Ovary (tissue), 9 donors: ENCODE data around the gene OAS2. TPM values are rescaled to one million over a fixed set of nuclear protein-coding genes. Genes with fewer than 3 reads are reported as not detected.
A peak's percentile ranks its signal among the peaks of the same experiment; 100 is the strongest.

Experiments used
- DNase-seq, 5 donors: peaks; one replicate each; pipeline ENCODE4 v3.0.0-alpha.2; 2019 to 2020
- H3K27ac ChIP-seq, 2 donors: fragments of 200-600 bp; one replicate each; pipeline versions ENCODE4 v1.5.1 to v1.8.0; 2019 to 2022
- H3K27me3 ChIP-seq: fragments of 200-600 bp; one replicate; pipeline ENCODE4 v1.8.0; 2022
- H3K36me3 ChIP-seq: fragments of 200-600 bp; sonication (generic); one replicate; pipeline ENCODE4 v1.5.1; 2019
- H3K4me1 ChIP-seq: one replicate; pipeline ENCODE4 v1.8.1; 2013; ENCODE audit warnings: mild to moderate bottlenecking, moderate library complexity; ENCODE audit not compliant: insufficient read depth
- H3K4me3 ChIP-seq: fragments of 200-600 bp; sonication (generic); one replicate; pipeline ENCODE4 v1.5.1; 2017
- H3K9me3 ChIP-seq, 2 donors: fragments of 200-600 bp in 1 of 2; sonication (generic) in 1 of 2; one replicate each; pipeline versions ENCODE4 v1.5.1 to v1.8.1; 2013 to 2019; ENCODE audit warnings: mild to moderate bottlenecking in 1 of 2, moderate library complexity in 1 of 2
- EP300 ChIP-seq: sonication (generic); formaldehyde crosslinking; IDR thresholded peaks from one replicate; pipeline ENCODE4 v1.6.1; 2017; ENCODE audit warnings: antibody characterized with exemption
- POLR2A ChIP-seq: fragments of 450-650 bp; IDR thresholded peaks from one replicate; pipeline ENCODE4 v1.6.1; 2017; ENCODE audit warnings: antibody characterized with exemption, mild to moderate bottlenecking, moderate library complexity
- WGBS, 3 donors: extraction: QIAGEN DNeasy Blood & Tissue Kit in 1 of 3; methylation state at CpG; one replicate each; pipeline versions ENCODE4 v1.1.5 to v1.1.7; 2013 to 2017; 5-methylcytosine and 5-hydroxymethylcytosine counted together
- intact Hi-C, 4 donors: fragments of 100-400 bp; cut with DNase I; formaldehyde crosslinking; loops; one replicate each; pipeline versions ENCODE4 v1.11.0 to v1.15.1; 2022 to 2023
- polyA plus RNA-seq, 2 donors: library from polyadenylated mRNA; stranded (reverse); fragments of 200-250 nt in 1 of 2; fragments of 350-450 nt in 1 of 2; fragmentation: Illumina TruSeq in 1 of 2; extraction: RNeasy Lipid Tissue Mini Kit (QIAGEN cat#74804) in 1 of 2; gene quantifications; one replicate each; pipeline ENCODE4 v1.2.3, GENCODE V29; 2013 to 2014
- total RNA-seq, 7 donors: library from RNA; depleted of rRNA in 2 of 7; stranded (reverse); fragments of >200 nt in 2 of 7; fragmentation: NEBNext Ultra II Directional in 3 of 7; extraction: Animal tissue kit (Norgen Biotek cat#: 25700) in 3 of 7; gene quantifications; one replicate each; pipeline versions ENCODE4 v1.1.0 to v1.2.4, GENCODE V29; 2016 to 2023
- TF ChIP-seq, protein P1 (sequence below), 3 donors: fragments of 450-650 bp in 2 of 3; fragments of 200-600 bp in 1 of 3; IDR thresholded peaks; one replicate each; pipeline versions ENCODE4 v1.5.1 to v1.8.0; 2016 to 2022; ENCODE audit warnings: antibody characterized with exemption in 3 of 3, mild to moderate bottlenecking in 1 of 3
- donor health status: DM: no; HTN: no; CAD: no; lungs with moderate emphysema.
- donor health status: DM: no; HTN: no; CAD: no.
- donor health status: Bipolar disorder and iron deficiency.
- donor health status: DM: yes; HTN: yes; CAD: no.
- donor health status: DM: no; HTN: no; CAD: no.
- donor health status: DM: yes; HTN: yes; CAD: no.

The OAS2 gene
- total and polyA plus RNA-seq, 9 donors = 1.4 to 57.0 (median 3.6) TPM

- Histone ChIP-seq H3K27ac (no peak overlapping the region), H3K4me1 (peaks cover 2% of the 10 kb centered on the region), H3K27me3 (no peaks in the 10 kb centered on the region), H3K36me3 (no peaks in the 10 kb centered on the region), H3K9me3 (no peaks in the 10 kb centered on the region), H3K4me3 (no peak overlapping the region)
- DNase-seq = peak in 3 of 5 donors; percentile 15 to 33 (median 16)
- WGBS, 3 donors = 8 to 11% (median 11%) methylated on average over 9 of the region's 9 CpGs
- no peak for TF ChIP-seq POLR2A
- no peak for TF ChIP-seq EP300
- TF ChIP-seq, protein P1, sequence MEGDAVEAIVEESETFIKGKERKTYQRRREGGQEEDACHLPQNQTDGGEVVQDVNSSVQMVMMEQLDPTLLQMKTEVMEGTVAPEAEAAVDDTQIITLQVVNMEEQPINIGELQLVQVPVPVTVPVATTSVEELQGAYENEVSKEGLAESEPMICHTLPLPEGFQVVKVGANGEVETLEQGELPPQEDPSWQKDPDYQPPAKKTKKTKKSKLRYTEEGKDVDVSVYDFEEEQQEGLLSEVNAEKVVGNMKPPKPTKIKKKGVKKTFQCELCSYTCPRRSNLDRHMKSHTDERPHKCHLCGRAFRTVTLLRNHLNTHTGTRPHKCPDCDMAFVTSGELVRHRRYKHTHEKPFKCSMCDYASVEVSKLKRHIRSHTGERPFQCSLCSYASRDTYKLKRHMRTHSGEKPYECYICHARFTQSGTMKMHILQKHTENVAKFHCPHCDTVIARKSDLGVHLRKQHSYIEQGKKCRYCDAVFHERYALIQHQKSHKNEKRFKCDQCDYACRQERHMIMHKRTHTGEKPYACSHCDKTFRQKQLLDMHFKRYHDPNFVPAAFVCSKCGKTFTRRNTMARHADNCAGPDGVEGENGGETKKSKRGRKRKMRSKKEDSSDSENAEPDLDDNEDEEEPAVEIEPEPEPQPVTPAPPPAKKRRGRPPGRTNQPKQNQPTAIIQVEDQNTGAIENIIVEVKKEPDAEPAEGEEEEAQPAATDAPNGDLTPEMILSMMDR (IDR thresholded peaks at IDR 0.05) = peak; percentile 23 to 59 (median 28)
- intact Hi-C loops = no loop called here
These were observed 52.7 kb downstream of the OAS2 start for GRCh38 chr12:113030875-113031525.

DNA sequence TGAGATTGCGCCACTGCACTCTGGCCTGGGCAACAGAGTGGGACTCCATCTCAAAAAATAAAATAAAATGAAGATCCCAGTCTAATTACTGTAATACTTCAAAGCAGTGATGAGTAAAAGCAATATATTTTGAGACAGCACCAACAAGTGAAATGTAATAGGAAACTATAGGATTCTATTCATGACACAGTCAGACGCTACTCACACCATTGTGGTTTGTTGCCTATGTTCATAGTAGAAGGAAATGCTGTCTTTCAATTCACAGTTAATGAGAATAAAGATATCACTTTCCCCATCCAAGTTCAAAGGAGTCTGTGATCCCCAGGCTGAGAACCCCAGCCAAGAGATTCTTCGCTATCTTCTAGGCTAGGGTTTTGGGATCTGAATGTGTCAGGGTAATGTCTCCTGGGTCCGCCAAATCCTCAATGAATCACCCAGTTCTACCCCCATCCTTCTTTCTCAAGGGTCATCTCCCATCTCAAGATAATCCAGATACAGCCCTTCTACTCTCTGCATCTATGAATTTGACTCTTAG, 61.7 kb downstream of the OAS2 start:
- DNase-seq = no peak
- TF ChIP-seq POLR2A = no peak
- TF ChIP-seq, protein P1 (IDR thresholded peaks at IDR 0.05) = no peak
- no peak for TF ChIP-seq EP300
- intact Hi-C loops = loop anchor here in 1 of 4 donors (10.0 kb wide), 1 partner anchor 125 kb away; no protein-coding TSS in a partner anchor
- 73 to 79% (median 73%) methylated on average over 4 of the region's 4 CpGs for WGBS, 3 donors
- Histone ChIP-seq H3K4me1 (no peaks in the 10 kb centered on the region), H3K9me3 (no peaks in the 10 kb centered on the region), H3K27me3 (no peaks in the 10 kb centered on the region), H3K36me3 (no peaks in the 10 kb centered on the region), H3K27ac (no peak overlapping the region), H3K4me3 (no peak overlapping the region)

GRCh38 chr12:113040722-113041171, 62.4 kb downstream of the OAS2 start:
- peak in 1 of 5 donors; percentile 22 for DNase-seq
- 63 to 66% (median 64%) methylated on average over 7 of the region's 7 CpGs for WGBS, 3 donors
- H3K27ac ChIP-seq = no peak overlapping the region
- TF ChIP-seq EP300 (no peak), POLR2A (no peak)
- TF ChIP-seq, protein P1 (IDR thresholded peaks at IDR 0.05) = no peak
- H3K4me3 ChIP-seq = no peak overlapping the region
- H3K9me3 ChIP-seq = no peaks in the 10 kb centered on the region
- H3K4me1 ChIP-seq = no peaks in the 10 kb centered on the region
- intact Hi-C loops = loop anchor here in 1 of 4 donors (10.0 kb wide), 1 partner anchor 124 kb away; no protein-coding TSS in a partner anchor
- H3K27me3 ChIP-seq = no peaks in the 10 kb centered on the region
- no peaks in the 10 kb centered on the region for H3K36me3 ChIP-seq

GRCh38 chr12:113041560-113041959, 63.2 kb downstream of the OAS2 start:
- Histone ChIP-seq H3K27ac (no peak overlapping the region), H3K27me3 (no peaks in the 10 kb centered on the region), H3K9me3 (no peaks in the 10 kb centered on the region), H3K4me3 (no peak overlapping the region), H3K36me3 (no peaks in the 10 kb centered on the region), H3K4me1 (no peaks in the 10 kb centered on the region)
- no peak for DNase-seq
- WGBS, 3 donors = 79 to 90% (median 83%) methylated on average over 7 of the region's 7 CpGs
- TF ChIP-seq, protein P1 (IDR thresholded peaks at IDR 0.05) = no peak
- TF ChIP-seq POLR2A (no peak), EP300 (no peak)
- intact Hi-C loops = loop anchor here in 1 of 4 donors (10.0 kb wide), 1 partner anchor 123 kb away; no protein-coding TSS in a partner anchor
